ENCODE data around the gene SLC39A12. TPM values are rescaled to one million over a fixed set of nuclear protein-coding genes. Genes with fewer than 3 reads are reported as not detected.

SLC39A12 gene
- total and polyA plus RNA-seq, 2 of the 13 experiments (the other 11 are each of a cell fraction or from before 2014, with no cell fraction given) = not detected

DNA sequence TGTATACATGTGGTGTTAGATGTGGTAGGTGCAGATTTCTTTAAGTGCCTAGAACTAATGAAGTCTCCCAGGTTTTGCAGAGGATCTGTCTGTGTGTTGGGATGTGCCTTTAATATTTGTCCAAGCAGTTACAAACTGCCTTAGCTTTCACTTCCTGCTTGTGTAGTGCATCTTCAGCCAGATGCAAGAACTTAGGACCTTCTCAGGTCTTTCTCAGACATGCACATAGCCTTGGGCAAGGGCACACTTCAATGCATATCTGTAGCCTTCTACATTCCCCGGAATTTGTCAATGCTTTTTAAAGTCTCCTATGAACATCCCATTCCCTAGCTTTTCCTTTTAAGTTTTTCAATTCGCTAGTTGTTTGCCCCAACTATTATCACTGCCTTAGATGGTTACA is 47.2 kb upstream of the SLC39A12 start (continued):
- no peak for TF ChIP-seq SNAI1 (CRISPR knock-in tag; IDR thresholded peaks at IDR 0.05; ENCODE audit: borderline replicate concordance)
- no peak for TF ChIP-seq KAT7 (CRISPR knock-in tag; IDR thresholded peaks at IDR 0.05; ENCODE audit: borderline replicate concordance)

DNA sequence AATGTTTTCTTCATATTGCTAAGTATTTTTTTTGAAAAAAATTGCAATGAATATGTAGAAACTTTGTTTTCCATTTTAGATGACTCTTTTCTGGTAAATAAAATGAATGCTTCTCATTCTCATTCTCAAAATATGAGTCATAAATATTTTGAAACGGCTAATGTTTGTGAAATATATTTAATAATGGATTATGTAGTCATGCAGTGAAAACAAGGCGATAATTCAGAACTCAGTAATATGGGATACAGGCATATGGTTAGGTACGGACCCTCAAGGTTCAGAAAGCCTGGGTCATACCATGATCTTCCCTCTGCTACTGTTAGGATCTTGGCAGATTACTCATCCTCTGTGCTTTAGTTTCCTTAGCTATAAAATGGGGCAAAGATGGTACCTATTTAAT is 46.2 kb upstream of the SLC39A12 start:
- no peak overlapping the region for H2AFZ ChIP-seq (ENCODE audit: low read length)
- peaks cover 0 to 7% of the 10 kb centered on the region in 2 experiments; a peak in 1 of 5 replicates for H3K27me3 ChIP-seq (ENCODE audit: control insufficient read depth in 1 of 2, insufficient read depth in 2 of 2, low read length in 2 of 2)
- ATAC-seq (no peak), FAIRE-seq (no peak), DNase-seq (ENCODE audit: low spot score) (no peak)
- no peak overlapping the region for H3K27ac ChIP-seq (ENCODE audit: extremely low read length, insufficient read depth, low read length)
- no peak overlapping the region for H3K4me2 ChIP-seq (ENCODE audit: low read depth, low read length)
- CTCF ChIA-PET (ENCODE audit: low intra/inter-chr PET ratio, low total read pairs) = no interaction called here
- 0 out of 2 replicates have a peak, but pooled peaks cover 2% of the 10 kb centered on the region for H4K20me1 ChIP-seq (ENCODE audit: insufficient read depth, low read length)
- no peak for TF ChIP-seq ZNF776 (CRISPR knock-in tag; IDR thresholded peaks at IDR 0.05)
- no peak for TF ChIP-seq ZNF891 (CRISPR knock-in tag; IDR thresholded peaks at IDR 0.05)
- TF ChIP-seq, protein P1, sequence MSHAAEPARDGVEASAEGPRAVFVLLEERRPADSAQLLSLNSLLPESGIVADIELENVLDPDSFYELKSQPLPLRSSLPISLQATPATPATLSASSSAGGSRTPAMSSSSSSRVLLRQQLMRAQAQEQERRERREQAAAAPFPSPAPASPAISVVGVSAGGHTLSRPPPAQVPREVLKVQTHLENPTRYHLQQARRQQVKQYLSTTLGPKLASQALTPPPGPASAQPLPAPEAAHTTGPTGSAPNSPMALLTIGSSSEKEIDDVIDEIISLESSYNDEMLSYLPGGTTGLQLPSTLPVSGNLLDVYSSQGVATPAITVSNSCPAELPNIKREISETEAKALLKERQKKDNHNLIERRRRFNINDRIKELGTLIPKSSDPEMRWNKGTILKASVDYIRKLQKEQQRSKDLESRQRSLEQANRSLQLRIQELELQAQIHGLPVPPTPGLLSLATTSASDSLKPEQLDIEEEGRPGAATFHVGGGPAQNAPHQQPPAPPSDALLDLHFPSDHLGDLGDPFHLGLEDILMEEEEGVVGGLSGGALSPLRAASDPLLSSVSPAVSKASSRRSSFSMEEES (CRISPR knock-in tag; IDR thresholded peaks at IDR 0.05) = no peak
- TF ChIP-seq ZNF660 (CRISPR knock-in tag; IDR thresholded peaks at IDR 0.05; ENCODE audit: borderline replicate concordance, low read depth) = no peak
- no peak for TF ChIP-seq HNRNPUL1 (IDR thresholded peaks at IDR 0.05; ENCODE audit: low read depth, low read length)
- TF ChIP-seq CENPT (CRISPR knock-in tag; IDR thresholded peaks at IDR 0.05; ENCODE audit: low read depth) = no peak
- TF ChIP-seq ZNF781 (CRISPR knock-in tag; IDR thresholded peaks at IDR 0.05; ENCODE audit: borderline replicate concordance, not compliant biosample characterization) = no peak
- TF ChIP-seq, protein P2, sequence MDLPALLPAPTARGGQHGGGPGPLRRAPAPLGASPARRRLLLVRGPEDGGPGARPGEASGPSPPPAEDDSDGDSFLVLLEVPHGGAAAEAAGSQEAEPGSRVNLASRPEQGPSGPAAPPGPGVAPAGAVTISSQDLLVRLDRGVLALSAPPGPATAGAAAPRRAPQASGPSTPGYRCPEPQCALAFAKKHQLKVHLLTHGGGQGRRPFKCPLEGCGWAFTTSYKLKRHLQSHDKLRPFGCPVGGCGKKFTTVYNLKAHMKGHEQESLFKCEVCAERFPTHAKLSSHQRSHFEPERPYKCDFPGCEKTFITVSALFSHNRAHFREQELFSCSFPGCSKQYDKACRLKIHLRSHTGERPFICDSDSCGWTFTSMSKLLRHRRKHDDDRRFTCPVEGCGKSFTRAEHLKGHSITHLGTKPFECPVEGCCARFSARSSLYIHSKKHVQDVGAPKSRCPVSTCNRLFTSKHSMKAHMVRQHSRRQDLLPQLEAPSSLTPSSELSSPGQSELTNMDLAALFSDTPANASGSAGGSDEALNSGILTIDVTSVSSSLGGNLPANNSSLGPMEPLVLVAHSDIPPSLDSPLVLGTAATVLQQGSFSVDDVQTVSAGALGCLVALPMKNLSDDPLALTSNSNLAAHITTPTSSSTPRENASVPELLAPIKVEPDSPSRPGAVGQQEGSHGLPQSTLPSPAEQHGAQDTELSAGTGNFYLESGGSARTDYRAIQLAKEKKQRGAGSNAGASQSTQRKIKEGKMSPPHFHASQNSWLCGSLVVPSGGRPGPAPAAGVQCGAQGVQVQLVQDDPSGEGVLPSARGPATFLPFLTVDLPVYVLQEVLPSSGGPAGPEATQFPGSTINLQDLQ (CRISPR knock-in tag; IDR thresholded peaks at IDR 0.05) = no peak
- no peak for TF ChIP-seq ZSCAN29 (CRISPR knock-in tag; conservative IDR thresholded peaks at IDR 0.05)
- TF ChIP-seq ZFX (CRISPR knock-in tag; IDR thresholded peaks at IDR 0.05; ENCODE audit: low read depth) = no peak
- TF ChIP-seq, protein P3, sequence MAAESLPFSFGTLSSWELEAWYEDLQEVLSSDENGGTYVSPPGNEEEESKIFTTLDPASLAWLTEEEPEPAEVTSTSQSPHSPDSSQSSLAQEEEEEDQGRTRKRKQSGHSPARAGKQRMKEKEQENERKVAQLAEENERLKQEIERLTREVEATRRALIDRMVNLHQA (CRISPR knock-in tag; IDR thresholded peaks at IDR 0.05) = no peak
- no peak for TF ChIP-seq ZNF350 (CRISPR knock-in tag; IDR thresholded peaks at IDR 0.05; ENCODE audit: borderline replicate concordance, low read depth)
- no peaks in the 10 kb centered on the region for H3K79me2 ChIP-seq (ENCODE audit: insufficient read depth, low read length)
- no peak overlapping the region for H3K4me3 ChIP-seq (replicated peaks in 1 of 3; ENCODE audit: insufficient read depth in 1 of 3, low read depth in 2 of 3, low read length in 3 of 3)
- 18% methylated on average over 3 of the region's 3 CpGs for WGBS (ENCODE audit: low lambda C conversion rate)
- no peaks in the 10 kb centered on the region for H3K4me1 ChIP-seq (ENCODE audit: insufficient read depth, low read length)
- in situ Hi-C loops (cut with HindIII; ENCODE audit: extremely low pct_ligation_motif_present, low pct_unique_long_range_greater_than_20kb) = no loop called here
- no peaks in the 10 kb centered on the region for H3K36me3 ChIP-seq (replicated peaks in 1 of 2; ENCODE audit: control insufficient read depth in 1 of 2, insufficient read depth in 2 of 2, low read length in 2 of 2)
- BruUV-seq (replicated peaks) = no TSS peak
- H3K9me3 ChIP-seq (ENCODE audit: low read length) = no peaks in the 10 kb centered on the region
- intact Hi-C loops (cut with micrococcal nuclease; ENCODE audit: unreplicated experiment) = no loop called here
- POLR2A ChIA-PET = no interaction called here
- no peak overlapping the region for H3K9ac ChIP-seq (ENCODE audit: insufficient read depth, low read depth, low read length)

Data from HepG2 (cell line).